Superior temporal gyrus (tissue), 1 donor: ENCODE results near the gene GRID1.
"Not testable (repeated sequence)": the region's sequence is repeated elsewhere in the genome, so short reads cannot be mapped to it uniquely, and the experiment has no call there.

ENCODE experiments used
- DNase-seq: peaks from one replicate; pipeline ENCODE4 v3.0.0-alpha.2; 2016; ENCODE audit errors: extremely low spot score

GRID1 gene

DNA sequence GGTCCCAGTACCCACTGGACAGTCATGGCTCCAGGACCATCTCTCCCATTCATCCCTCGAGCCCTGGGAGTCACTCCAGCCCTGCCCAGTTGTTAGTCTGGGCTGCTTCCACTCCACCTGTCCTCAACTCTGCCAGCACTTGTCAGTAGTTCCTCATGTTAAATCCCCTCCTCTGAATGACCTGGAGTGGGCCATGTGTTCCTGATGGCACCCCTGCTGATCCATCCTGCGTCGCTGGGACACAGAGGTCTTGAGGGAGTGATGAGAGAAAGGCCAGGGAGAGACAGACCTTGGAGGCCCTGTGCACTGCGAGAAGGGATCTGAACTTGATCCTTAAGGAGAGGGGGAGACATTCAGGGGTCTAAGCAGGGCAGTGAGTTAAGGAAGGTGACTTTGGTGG, 174.9 kb downstream of the GRID1 start:
- DNase-seq = no peak

DNA sequence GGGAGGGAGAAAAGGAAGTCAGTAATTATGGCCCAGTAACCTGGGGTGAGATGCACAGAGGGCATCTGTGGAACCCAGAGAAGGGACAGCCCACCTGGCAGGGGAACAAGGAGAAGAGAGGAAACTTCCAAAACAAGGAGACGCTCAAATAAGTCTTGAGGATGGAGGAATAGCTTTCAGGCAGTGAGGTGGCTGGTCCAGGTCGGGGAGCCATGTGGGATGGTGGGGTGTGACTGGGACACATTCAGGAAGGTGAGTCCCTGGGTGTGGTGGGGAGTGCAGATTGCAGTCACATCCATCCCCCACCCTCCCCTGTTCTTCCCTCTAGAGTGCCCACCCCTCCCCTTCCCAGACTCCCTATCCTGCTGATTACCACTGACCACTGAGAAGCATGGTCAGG, 175.4 kb downstream of the GRID1 start:
- DNase-seq = no peak

GRCh38 chr10:86190291-86190690, 176.3 kb downstream of the GRID1 start:
- DNase-seq = no peak

GRCh38 chr10:86189891-86190290, 176.7 kb downstream of the GRID1 start:
- DNase-seq = no peak

DNA sequence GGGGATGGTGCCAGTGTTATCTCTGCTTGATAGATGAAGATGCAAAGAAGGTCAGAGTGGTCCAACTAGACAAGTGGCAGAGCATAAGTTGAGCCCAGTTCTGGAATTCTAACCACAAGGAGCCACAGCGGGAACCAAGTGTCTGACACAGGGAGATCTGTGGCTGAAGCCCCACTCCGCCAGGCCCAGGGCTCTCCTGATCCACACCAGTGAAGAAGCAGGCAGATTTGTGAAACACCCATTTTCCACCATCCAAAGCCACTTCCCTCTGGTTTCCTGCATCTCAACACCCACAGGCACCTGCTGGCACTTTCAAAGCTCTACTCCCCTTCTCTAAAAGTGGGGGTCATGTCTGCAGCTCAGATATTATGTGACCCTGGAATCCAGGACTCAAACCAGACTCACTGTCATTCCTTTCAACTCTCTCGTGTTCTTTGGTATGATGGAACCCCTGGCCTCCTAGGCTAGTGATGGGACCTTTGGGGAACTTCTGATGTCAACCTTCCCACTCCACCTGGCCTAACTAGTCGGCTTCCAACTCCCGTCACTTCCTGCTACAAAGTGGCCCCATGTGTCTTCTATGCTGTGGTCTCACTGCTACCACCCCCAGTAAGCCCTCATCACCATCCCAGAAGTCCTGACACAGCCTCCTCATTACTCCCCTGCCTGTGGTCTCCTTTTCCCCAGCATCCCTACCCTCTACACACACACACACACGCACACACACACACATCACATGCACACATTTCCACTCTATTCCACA, 177.6 kb downstream of the GRID1 start:
- DNase-seq = no peak

- DNase-seq = peak; percentile 69
Observed at GRCh38 chr10:86188326-86188725, 178.3 kb downstream of the GRID1 start.

DNA sequence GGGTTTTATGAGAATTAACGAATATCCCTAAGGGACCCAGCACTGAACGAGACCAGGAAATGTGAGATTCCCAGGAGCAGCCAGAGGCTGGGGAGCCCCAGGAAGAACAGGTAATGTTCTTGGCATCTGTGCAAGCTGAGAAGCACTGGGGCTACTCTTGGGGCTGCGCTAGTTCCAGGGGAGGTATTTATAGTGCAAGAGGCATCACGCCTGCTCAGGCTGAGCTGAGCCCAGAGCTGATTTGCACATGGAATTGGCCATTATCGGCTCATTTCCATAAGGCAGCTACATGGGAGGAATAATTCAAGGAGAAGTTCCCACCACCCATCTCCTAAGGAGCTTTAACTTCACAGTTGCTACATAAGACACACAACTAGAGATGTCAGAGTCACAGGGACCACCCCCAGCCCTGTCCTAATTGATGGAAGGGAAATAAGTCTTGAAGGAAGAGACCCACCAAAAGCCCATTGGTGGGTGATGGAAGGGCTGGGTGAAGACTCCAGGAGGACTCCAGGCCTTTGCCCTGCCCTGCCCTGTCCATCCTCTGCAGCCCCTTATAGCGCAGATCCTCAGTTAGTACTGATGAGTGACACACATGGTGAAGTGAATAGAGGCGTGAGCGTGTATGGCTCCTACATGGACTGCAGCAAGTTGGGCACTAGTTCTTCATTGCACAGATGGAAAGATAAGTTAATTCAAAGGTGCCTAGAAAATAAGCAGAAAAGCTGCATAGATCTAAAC, 178.9 kb downstream of the GRID1 start:
- DNase-seq = no peak

- DNase-seq = no peak
Observed at GRCh38 chr10:86186633-86187032, 180.0 kb downstream of the GRID1 start.

DNA sequence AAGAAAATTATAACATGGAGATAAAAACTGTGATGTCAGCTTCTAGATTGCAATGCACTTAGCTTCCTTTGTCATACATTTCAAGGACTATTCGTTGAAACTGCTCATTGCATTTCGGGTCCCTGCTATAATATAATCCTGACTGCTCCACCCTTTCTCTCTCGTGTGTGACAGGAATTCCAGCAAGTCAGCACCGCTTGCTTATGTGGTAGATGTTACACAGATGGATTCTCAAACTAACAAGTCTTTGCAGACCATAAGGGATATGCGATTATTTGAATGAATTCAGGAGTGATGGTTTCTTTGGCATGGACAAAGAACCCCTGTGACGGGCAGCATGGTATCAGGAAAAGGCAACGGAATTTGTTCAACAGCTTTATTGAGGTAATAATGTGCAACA, 184.0 kb downstream of the GRID1 start:
- no peak for DNase-seq

DNA sequence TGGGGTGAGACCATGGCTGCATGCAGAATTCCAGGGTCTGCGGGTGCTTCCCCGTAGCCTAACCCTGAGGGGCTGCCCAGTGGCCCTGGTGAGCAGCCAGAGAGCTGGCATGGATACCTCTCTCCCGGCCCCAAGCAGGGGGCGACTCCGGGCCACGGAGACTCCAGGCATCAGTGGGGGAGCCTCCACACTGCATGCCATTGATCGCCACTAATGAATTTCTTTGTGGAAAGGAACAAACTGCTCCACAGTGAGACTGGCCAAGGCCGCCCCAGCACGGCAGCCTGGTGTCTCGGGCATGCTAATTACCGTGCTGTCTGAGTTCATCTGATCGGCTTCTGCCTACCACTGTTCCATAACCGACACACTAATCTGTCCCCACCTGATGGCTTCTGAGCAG, 184.4 kb downstream of the GRID1 start:
- peak; percentile 91 for DNase-seq

GRCh38 chr10:86180861-86181260, 185.7 kb downstream of the GRID1 start:
- no peak for DNase-seq

GRCh38 chr10:86179961-86180360, 186.6 kb downstream of the GRID1 start:
- no peak for DNase-seq

GRCh38 chr10:86179153-86179524, 187.5 kb downstream of the GRID1 start:
- no peak for DNase-seq

GRCh38 chr10:86178401-86179152, 188.0 kb downstream of the GRID1 start:
- no peak for DNase-seq

GRCh38 chr10:86177537-86178155, 188.9 kb downstream of the GRID1 start:
- peak; percentile 38 for DNase-seq

DNA sequence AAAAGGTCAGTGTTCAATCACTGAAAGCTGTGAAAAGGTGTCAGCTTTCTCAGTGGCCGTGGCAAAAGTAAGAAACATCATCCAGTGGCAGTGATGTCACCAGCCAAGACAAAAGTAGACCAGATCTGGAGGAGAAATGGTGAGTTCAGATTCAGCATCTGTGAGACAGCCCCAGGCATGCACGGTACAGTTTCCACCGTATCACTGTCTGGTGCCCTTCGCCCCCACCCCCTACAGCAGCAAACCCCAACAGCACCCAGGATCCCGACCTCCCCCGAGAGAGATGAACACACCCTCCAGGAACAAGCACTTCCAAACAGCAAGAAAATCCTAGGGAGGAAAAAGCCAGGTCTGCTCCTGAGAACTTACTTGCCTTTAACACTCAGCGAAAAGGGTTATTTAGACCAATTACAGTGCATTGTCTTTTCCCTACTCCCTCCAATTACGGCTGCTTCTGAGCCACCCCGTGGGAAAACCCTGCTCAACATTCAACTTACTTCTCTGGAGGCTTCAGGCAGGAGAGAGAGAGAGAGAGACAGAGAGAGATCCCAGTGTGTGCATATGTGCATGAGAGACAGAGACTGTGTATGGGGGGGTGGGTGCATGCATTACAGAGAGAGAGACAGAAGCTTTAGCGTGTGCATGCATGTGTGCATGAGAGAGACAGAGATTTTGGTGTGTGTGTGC, 189.6 kb downstream of the GRID1 start:
- no peak for DNase-seq

DNA sequence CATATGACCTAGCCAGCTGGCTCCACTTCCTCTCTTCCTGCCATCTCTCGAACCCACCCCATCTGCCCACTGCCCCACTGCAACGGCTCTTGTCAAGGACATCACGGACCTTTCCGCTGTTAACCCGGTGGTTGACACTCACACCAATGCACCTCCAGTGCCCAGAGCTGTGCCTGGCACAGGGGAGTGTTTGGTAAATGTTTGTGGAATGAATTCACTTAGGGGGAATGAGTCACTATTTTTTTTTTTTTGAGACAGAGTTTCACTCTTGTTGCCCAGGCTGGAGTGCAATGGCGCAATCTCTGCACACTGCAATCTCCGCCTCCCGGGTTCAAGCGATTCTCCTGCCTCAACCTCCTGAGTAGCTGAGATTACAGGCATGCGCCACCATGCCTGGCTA, 191.1 kb downstream of the GRID1 start:
- not testable (repeated sequence) for DNase-seq

- DNase-seq = no peak
Observed at GRCh38 chr10:86172301-86172700, 194.3 kb downstream of the GRID1 start.

GRCh38 chr10:86170255-86171108, 196.1 kb downstream of the GRID1 start:
- no peak for DNase-seq

DNA sequence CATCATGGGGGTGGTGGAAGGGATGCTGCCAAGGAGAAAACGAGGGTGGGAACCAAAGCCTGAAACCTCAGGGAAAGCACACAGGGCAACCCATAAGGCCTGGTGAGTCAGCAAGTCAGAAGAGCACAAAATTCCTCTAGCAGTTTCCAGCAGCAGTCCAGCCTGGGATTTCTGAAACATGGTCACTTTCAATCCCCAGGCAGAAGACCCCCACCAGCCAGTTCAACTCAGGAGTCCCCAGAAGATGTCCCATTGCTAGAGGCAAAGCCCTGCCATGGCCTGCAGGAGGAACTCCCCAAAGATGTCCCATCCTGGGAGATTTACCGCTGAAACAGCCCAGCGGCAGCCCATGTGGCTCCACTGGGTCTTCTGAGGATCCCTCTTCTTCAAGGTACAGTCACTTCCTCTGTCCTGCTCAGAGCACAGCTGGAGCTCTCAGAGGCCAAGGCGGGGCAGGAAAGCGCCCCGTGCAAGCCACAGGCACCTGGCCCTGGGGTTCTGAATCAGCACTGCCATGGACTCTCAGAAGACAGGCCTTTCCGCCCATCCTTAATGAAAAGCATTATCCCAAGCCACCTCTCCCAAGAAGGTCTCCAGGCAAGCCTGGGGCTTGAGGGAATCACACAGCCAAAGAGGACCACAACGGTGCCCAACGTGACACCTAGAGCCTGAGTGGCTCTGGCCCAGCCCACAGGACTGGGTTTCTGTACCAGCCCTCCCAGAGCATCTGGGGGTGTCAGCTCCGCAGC, 196.9 kb downstream of the GRID1 start:
- no peak for DNase-seq
